ENCODE measurements around the gene CDYL2.
"Not testable (repeated sequence)": the region's sequence is repeated elsewhere in the genome, so short reads cannot be mapped to it uniquely, and the experiment has no call there.

The CDYL2 gene

GRCh38 chr16:80790751-80791150, 13.6 kb downstream of the CDYL2 start:
- WGBS, 2 experiments (ENCODE audit: insufficient coverage in 2 of 2) = 90 to 92% methylated on average over 4 to 5 of the region's 5 CpGs
- Histone ChIP-seq H3K4me1 (ENCODE audit: control insufficient read depth, insufficient read depth, low read length, poor library complexity, severe bottlenecking) (no peaks in the 10 kb centered on the region), H3K27ac (ENCODE audit: low read depth, low read length, severe bottlenecking) (no peak overlapping the region), H3K36me3 (ENCODE audit: control insufficient read depth, insufficient read depth, low read length) (no peaks in the 10 kb centered on the region), H3K4me3 (ENCODE audit: extremely low read depth, insufficient read depth, low read length, poor library complexity, severe bottlenecking) (no peak overlapping the region), H3K9me3 (ENCODE audit: control insufficient read depth, low read length) (no peaks in the 10 kb centered on the region)

GRCh38 chr16:80788027-80788426, 16.4 kb downstream of the CDYL2 start:
- WGBS, 2 experiments (ENCODE audit: insufficient coverage in 2 of 2) = 60% methylated on average over 1 of the region's 2 CpGs; no CpG with 5 or more reads in 1 of the 2 experiments
- no peaks in the 10 kb centered on the region for H3K9me3 ChIP-seq (ENCODE audit: control insufficient read depth, low read length)
- no peak overlapping the region for H3K4me3 ChIP-seq (ENCODE audit: extremely low read depth, insufficient read depth, low read length, poor library complexity, severe bottlenecking)
- no peaks in the 10 kb centered on the region for H3K36me3 ChIP-seq (ENCODE audit: control insufficient read depth, insufficient read depth, low read length)
- no peaks in the 10 kb centered on the region for H3K4me1 ChIP-seq (ENCODE audit: control insufficient read depth, insufficient read depth, low read length, poor library complexity, severe bottlenecking)
- H3K27ac ChIP-seq (ENCODE audit: low read depth, low read length, severe bottlenecking) = no peak overlapping the region

- H3K4me1 ChIP-seq (ENCODE audit: control insufficient read depth, insufficient read depth, low read length, poor library complexity, severe bottlenecking); H3K9me3 ChIP-seq (ENCODE audit: control insufficient read depth, low read length); H3K4me3 ChIP-seq (ENCODE audit: extremely low read depth, insufficient read depth, low read length, poor library complexity, severe bottlenecking); H3K27ac ChIP-seq (ENCODE audit: low read depth, low read length, severe bottlenecking); H3K36me3 ChIP-seq (ENCODE audit: control insufficient read depth, insufficient read depth, low read length): not testable (repeated sequence)
- WGBS, 2 experiments (ENCODE audit: insufficient coverage in 2 of 2) = no CpG with 5 or more reads among the region's 3 CpGs
Measured at GRCh38 chr16:80786561-80786960, 17.8 kb downstream of the CDYL2 start.

- H3K27ac ChIP-seq (ENCODE audit: low read depth, low read length, severe bottlenecking) = no peak overlapping the region
- H3K36me3 ChIP-seq (ENCODE audit: control insufficient read depth, insufficient read depth, low read length) = no peaks in the 10 kb centered on the region
- H3K9me3 ChIP-seq (ENCODE audit: control insufficient read depth, low read length) = no peaks in the 10 kb centered on the region
- no peaks in the 10 kb centered on the region for H3K4me1 ChIP-seq (ENCODE audit: control insufficient read depth, insufficient read depth, low read length, poor library complexity, severe bottlenecking)
- no peak overlapping the region for H3K4me3 ChIP-seq (ENCODE audit: extremely low read depth, insufficient read depth, low read length, poor library complexity, severe bottlenecking)
- 71 to 79% methylated on average over 1 to 2 of the region's 3 CpGs for WGBS, 2 experiments (ENCODE audit: insufficient coverage in 2 of 2)
Measured at GRCh38 chr16:80784951-80785350, 19.4 kb downstream of the CDYL2 start.

GRCh38 chr16:80778703-80779102, 25.7 kb downstream of the CDYL2 start:
- Histone ChIP-seq H3K4me1 (ENCODE audit: control insufficient read depth, insufficient read depth, low read length, poor library complexity, severe bottlenecking) (no peaks in the 10 kb centered on the region), H3K36me3 (ENCODE audit: control insufficient read depth, insufficient read depth, low read length) (no peaks in the 10 kb centered on the region), H3K27ac (ENCODE audit: low read depth, low read length, severe bottlenecking) (no peak overlapping the region), H3K4me3 (ENCODE audit: extremely low read depth, insufficient read depth, low read length, poor library complexity, severe bottlenecking) (no peak overlapping the region), H3K9me3 (ENCODE audit: control insufficient read depth, low read length) (no peaks in the 10 kb centered on the region)
- WGBS, 2 experiments (ENCODE audit: insufficient coverage in 2 of 2) = 83% methylated on average over 2 of the region's 2 CpGs; no CpG with 5 or more reads in 1 of the 2 experiments

GRCh38 chr16:80776856-80777255, 27.5 kb downstream of the CDYL2 start:
- Histone ChIP-seq H3K36me3 (ENCODE audit: control insufficient read depth, insufficient read depth, low read length) (no peaks in the 10 kb centered on the region), H3K9me3 (ENCODE audit: control insufficient read depth, low read length) (no peaks in the 10 kb centered on the region), H3K4me3 (ENCODE audit: extremely low read depth, insufficient read depth, low read length, poor library complexity, severe bottlenecking) (no peak overlapping the region), H3K27ac (ENCODE audit: low read depth, low read length, severe bottlenecking) (no peak overlapping the region), H3K4me1 (ENCODE audit: control insufficient read depth, insufficient read depth, low read length, poor library complexity, severe bottlenecking) (no peaks in the 10 kb centered on the region)
- WGBS, 2 experiments (ENCODE audit: insufficient coverage in 2 of 2) = 77 to 87% methylated on average over 16 to 18 of the region's 19 CpGs

- H3K9me3 ChIP-seq (ENCODE audit: control insufficient read depth, low read length) = no peaks in the 10 kb centered on the region
- WGBS, 2 experiments (ENCODE audit: insufficient coverage in 2 of 2) = no CpG with 5 or more reads among the region's 1 CpG
- no peak overlapping the region for H3K27ac ChIP-seq (ENCODE audit: low read depth, low read length, severe bottlenecking)
- no peak overlapping the region for H3K4me3 ChIP-seq (ENCODE audit: extremely low read depth, insufficient read depth, low read length, poor library complexity, severe bottlenecking)
- no peaks in the 10 kb centered on the region for H3K36me3 ChIP-seq (ENCODE audit: control insufficient read depth, insufficient read depth, low read length)
- no peaks in the 10 kb centered on the region for H3K4me1 ChIP-seq (ENCODE audit: control insufficient read depth, insufficient read depth, low read length, poor library complexity, severe bottlenecking)
Measured at GRCh38 chr16:80775450-80775849, 28.9 kb downstream of the CDYL2 start.

- H3K4me3 ChIP-seq (ENCODE audit: extremely low read depth, insufficient read depth, low read length, poor library complexity, severe bottlenecking) = no peak overlapping the region
- H3K4me1 ChIP-seq (ENCODE audit: control insufficient read depth, insufficient read depth, low read length, poor library complexity, severe bottlenecking) = no peaks in the 10 kb centered on the region
- H3K9me3 ChIP-seq (ENCODE audit: control insufficient read depth, low read length) = no peaks in the 10 kb centered on the region
- no peak overlapping the region for H3K27ac ChIP-seq (ENCODE audit: low read depth, low read length, severe bottlenecking)
- WGBS, 2 experiments (ENCODE audit: insufficient coverage in 2 of 2) = no CpG with 5 or more reads among the region's 1 CpG
- H3K36me3 ChIP-seq (ENCODE audit: control insufficient read depth, insufficient read depth, low read length) = no peaks in the 10 kb centered on the region
Measured at GRCh38 chr16:80766798-80767197, 37.6 kb downstream of the CDYL2 start.

- no peak overlapping the region for H3K4me3 ChIP-seq (ENCODE audit: extremely low read depth, insufficient read depth, low read length, poor library complexity, severe bottlenecking)
- H3K4me1 ChIP-seq (ENCODE audit: control insufficient read depth, insufficient read depth, low read length, poor library complexity, severe bottlenecking) = no peaks in the 10 kb centered on the region
- no peaks in the 10 kb centered on the region for H3K36me3 ChIP-seq (ENCODE audit: control insufficient read depth, insufficient read depth, low read length)
- WGBS, 2 experiments (ENCODE audit: insufficient coverage in 2 of 2) = 87 to 90% methylated on average over 1 to 3 of the region's 6 CpGs
- H3K27ac ChIP-seq (ENCODE audit: low read depth, low read length, severe bottlenecking) = no peak overlapping the region
- H3K9me3 ChIP-seq (ENCODE audit: control insufficient read depth, low read length) = no peaks in the 10 kb centered on the region
Measured at GRCh38 chr16:80759419-80760162, 44.8 kb downstream of the CDYL2 start.

GRCh38 chr16:80754476-80754875, 49.9 kb downstream of the CDYL2 start:
- H3K4me1 ChIP-seq (ENCODE audit: control insufficient read depth, insufficient read depth, low read length, poor library complexity, severe bottlenecking) = no peaks in the 10 kb centered on the region
- H3K36me3 ChIP-seq (ENCODE audit: control insufficient read depth, insufficient read depth, low read length) = no peaks in the 10 kb centered on the region
- no peak overlapping the region for H3K27ac ChIP-seq (ENCODE audit: low read depth, low read length, severe bottlenecking)
- no peak overlapping the region for H3K4me3 ChIP-seq (ENCODE audit: extremely low read depth, insufficient read depth, low read length, poor library complexity, severe bottlenecking)
- H3K9me3 ChIP-seq (ENCODE audit: control insufficient read depth, low read length) = no peaks in the 10 kb centered on the region
- WGBS, 2 experiments (ENCODE audit: insufficient coverage in 2 of 2) = 87 to 90% methylated on average over 4 of the region's 5 CpGs

GRCh38 chr16:80752541-80752940, 51.9 kb downstream of the CDYL2 start:
- Histone ChIP-seq H3K27ac (ENCODE audit: low read depth, low read length, severe bottlenecking) (no peak overlapping the region), H3K36me3 (ENCODE audit: control insufficient read depth, insufficient read depth, low read length) (no peaks in the 10 kb centered on the region), H3K4me1 (ENCODE audit: control insufficient read depth, insufficient read depth, low read length, poor library complexity, severe bottlenecking) (no peaks in the 10 kb centered on the region), H3K9me3 (ENCODE audit: control insufficient read depth, low read length) (no peaks in the 10 kb centered on the region), H3K4me3 (ENCODE audit: extremely low read depth, insufficient read depth, low read length, poor library complexity, severe bottlenecking) (no peak overlapping the region)
- WGBS, 2 experiments (ENCODE audit: insufficient coverage in 2 of 2) = 91 to 100% methylated on average over 1 to 2 of the region's 2 CpGs
